ENCODE data around the gene C7. TPM values are rescaled to one million over a fixed set of nuclear protein-coding genes. Genes with fewer than 3 reads are reported as not detected.

Gene C7
- total RNA-seq, 1 experiment from 2014 or later, result not detected

DNA sequence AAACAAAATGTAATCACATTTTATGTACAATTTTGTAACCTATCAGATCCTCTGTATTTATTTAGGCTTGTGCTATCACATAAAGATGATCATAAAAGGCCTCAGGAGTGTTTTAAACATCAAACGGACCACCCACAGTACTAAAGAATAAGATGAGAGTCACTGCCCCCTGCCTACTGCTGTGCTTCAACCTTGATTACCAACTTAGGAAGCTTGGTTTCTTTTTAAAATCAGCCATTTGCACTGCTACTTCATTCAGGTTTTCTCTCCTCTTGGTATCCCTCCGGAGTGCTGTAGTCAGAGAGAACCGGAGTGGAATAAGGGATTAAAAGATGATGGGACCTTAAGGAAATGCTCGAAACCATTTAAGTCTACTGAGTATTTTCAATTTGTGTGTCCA is 6.9 kb downstream of the C7 start:
- no peak for DNase-seq (ENCODE audit: low read depth)

GRCh38 chr5:40928886-40929448 is 19.7 kb downstream of the C7 start:
- DNase-seq (ENCODE audit: low read depth), result no peak

DNA sequence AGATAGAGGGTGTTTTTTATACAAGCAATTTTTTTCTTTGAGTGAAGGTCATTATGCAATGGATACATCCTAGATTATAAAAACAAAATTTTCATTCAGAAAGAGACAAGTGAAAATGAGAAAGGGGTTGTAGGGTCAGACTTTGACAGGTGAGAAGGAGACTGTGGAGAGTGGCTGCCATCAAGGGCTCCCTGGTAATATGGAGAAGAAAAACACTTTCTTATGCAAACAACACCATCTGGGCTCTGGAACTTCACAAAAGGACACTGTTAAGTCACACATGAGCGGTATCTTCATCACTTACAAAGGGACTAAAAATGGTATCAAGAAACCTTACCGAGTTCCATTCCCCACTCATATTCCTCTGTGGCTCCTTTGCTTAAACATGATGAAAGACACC is 23.5 kb downstream of the C7 start:
- DNase-seq (ENCODE audit: low read depth), result no peak

DNA sequence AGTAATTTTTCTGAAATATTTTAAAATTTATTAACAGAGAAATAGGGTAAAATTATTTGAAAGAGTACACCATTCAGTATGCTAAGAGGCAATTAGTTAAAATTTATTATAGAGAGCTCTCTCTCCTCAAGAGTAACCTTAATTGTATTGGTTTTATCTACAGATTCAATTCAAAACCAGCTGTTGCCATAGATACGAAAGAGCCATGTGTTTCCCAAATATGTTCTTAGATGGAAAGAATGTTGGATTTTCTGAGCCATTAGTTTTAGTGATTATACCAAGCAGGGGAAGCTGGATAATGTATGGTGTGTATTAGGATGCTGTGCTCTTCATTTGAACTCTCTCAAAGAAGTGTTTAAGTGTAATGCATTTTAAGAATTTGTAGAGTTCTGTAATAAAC is 27.8 kb downstream of the C7 start:
- DNase-seq (ENCODE audit: low read depth), result no peak

GRCh38 chr5:40939753-40940152 is 30.5 kb downstream of the C7 start:
- DNase-seq (ENCODE audit: low read depth), result no peak

DNA sequence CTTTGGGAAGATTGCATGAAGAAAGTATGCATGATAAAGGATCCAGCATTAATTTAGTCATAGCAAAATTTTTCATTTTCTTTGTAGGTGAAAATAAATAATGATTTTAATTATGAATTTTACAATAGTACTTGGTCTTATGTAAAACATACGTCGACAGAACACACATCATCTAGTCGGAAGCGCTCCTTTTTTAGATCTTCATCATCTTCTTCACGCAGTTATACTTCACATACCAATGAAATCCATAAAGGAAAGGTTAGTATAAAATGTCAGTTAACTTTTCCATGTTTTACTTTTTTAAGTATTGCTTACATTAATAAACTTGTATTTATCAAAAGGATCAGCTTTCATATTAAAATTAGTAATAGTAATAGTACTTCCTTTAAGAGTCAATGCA is 35.8 kb downstream of the C7 start:
- no peak for DNase-seq (ENCODE audit: low read depth)

- no peak for DNase-seq (ENCODE audit: low read depth)
These were observed 46.0 kb downstream of the C7 start for GRCh38 chr5:40955313-40955712.

DNA sequence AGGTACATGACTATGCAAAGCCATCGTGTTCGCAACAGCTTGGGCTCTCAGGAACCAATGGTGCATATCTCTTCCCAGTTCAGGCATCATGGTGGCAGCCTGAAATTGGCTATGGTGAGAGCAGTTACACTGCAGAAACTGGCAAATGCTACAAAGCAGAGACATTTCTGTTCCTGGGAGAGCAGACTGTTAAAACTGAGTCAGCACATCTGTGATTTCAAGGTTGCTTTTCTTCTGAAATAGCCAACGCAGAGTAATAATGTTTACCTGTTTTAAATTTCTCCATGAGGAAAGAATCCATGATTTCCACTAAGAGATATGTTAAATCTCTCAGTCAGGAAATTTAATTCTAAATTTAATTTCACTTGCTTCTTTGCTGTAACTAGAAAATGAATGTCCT is 47.8 kb downstream of the C7 start:
- DNase-seq (ENCODE audit: low read depth), result no peak

GRCh38 chr5:40958811-40959210 is 49.5 kb downstream of the C7 start:
- DNase-seq (ENCODE audit: low read depth), result peak; percentile 41

- peak; percentile 1 for DNase-seq (ENCODE audit: low read depth)
These were observed 50.7 kb downstream of the C7 start for GRCh38 chr5:40960037-40960436.

DNA sequence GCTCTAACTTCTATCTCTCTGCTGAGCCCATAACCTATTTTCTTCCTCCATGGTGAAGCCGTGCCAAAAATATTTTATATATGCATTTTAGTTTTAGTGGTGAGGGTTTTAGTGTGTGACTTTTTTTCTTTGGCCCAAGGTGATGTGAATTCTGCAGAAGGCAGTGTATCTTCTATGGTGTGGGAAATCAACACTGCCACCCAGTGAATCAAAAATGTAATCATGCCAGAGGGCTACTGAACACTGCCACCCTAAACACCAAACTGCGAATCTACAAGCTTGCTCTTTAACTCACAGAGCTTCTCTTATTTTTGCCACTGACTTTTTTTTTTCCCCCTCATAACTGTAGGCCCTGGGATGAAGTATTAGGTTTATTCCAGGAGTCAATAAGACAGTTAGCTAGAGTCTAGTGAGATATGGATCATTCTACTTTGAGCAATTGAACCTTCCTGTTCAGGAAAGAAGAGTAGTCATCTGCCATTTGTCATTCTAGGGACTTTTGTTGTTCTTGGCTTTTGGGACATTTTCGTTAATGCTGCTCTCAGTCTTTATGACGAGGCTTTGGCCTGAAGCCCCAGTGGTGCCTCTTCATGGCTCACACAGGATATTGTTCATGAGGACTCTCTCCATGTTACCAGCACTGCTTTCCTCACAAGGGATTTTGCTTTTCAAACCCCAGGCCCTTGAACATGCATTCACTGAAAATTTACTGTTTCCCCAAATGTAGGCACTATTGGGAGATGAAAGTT is 53.1 kb downstream of the C7 start:
- DNase-seq (ENCODE audit: low read depth), result no peak

GRCh38 chr5:40972434-40972833 is 63.1 kb downstream of the C7 start:
- DNase-seq (ENCODE audit: low read depth), result no peak

DNA sequence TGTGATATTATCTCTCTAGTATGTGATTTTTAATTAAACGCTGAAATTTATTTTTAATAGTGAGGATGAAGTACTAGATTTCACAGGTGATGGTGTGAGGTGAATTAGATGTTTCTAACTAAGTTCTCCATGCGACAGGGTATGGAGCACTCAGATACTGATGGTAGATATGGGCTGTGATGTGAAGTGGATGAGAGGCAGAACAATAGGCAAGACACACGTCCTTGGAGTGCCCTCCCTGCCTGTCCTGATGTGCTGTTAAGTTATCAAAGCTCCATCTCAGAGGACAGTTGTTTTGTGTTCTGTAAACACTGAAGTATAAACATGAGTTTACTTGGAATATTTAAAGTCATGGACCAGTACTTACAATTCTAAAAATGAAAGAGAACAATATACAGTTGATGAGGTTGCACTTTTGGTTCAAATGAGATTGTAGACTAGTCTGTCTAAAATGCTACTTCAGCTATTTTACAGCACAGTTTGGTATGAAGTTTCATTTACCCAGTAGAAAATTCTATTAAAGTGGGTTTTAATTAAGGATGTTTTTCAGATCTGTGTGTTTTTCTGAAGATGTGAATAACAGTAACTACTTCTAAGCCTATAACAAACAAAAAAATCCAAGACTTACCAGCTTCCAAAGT is 64.2 kb downstream of the C7 start:
- DNase-seq (ENCODE audit: low read depth), result no peak

GRCh38 chr5:40976041-40976440 is 66.7 kb downstream of the C7 start:
- no peak for DNase-seq (ENCODE audit: low read depth)

- DNase-seq (ENCODE audit: low read depth), result no peak
These were observed 67.5 kb downstream of the C7 start for GRCh38 chr5:40976836-40977235.

DNA sequence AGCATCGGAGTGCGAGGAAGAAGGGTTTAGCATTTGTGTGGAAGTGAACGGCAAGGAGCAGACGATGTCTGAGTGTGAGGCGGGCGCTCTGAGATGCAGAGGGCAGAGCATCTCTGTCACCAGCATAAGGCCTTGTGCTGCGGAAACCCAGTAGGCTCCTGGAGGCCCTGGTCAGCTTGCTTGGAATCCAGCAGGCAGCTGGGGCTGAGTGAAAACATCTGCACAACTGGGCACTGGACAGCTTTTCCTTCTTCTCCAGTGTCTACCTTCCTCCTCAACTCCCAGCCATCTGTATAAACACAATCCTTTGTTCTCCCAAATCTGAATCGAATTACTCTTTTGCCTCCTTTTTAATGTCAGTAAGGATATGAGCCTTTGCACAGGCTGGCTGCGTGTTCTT is 72.1 kb downstream of the C7 start:
- DNase-seq (ENCODE audit: low read depth), result no peak

GRCh38 chr5:40983781-40984180 is 74.5 kb downstream of the C7 start:
- no peak for DNase-seq (ENCODE audit: low read depth)

GRCh38 chr5:40984884-40985283 is 75.6 kb downstream of the C7 start:
- DNase-seq (ENCODE audit: low read depth), result no peak

GRCh38 chr5:40985501-40985900 is 76.2 kb downstream of the C7 start:
- DNase-seq (ENCODE audit: low read depth), result no peak

DNA sequence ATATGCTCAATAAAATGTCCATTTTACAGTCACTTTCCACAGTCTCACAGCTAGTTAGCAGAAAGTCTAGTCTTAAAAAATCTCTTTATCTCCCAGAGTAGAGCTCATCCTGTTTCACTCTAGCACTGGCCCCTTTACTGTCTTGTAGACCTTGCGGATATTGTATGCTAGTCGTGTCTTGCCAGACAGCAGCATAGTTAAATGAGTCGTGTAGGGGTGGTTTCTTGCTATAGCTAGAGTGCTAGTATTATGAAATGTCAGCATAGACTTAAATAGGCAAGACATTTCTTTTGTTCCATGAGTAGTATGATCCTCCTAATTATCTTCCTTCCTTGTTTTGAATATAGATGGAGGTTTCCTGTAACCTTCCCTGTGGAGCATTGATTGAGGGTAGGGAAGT is 77.4 kb downstream of the C7 start:
- DNase-seq (ENCODE audit: low read depth), result no peak

GRCh38 chr5:40987349-40987748 is 78.1 kb downstream of the C7 start:
- no peak for DNase-seq (ENCODE audit: low read depth)

GRCh38 chr5:40988746-40989510 is 79.6 kb downstream of the C7 start:
- DNase-seq (ENCODE audit: low read depth), result no peak
